HCT116 (cell line): ENCODE results near the gene MAPK14. TPM values are rescaled to one million over a fixed set of nuclear protein-coding genes. Genes with fewer than 3 reads are reported as not detected.

Experiments used
- ATAC-seq: fragments of 200-7000 bp; cut with Tn5 transposase; 2 replicates; pipeline ENCODE4 v1.9.1; 2020; ENCODE audit warnings: mild to moderate bottlenecking, moderate library complexity
- BruUV-seq: library from RNA; stranded (reverse); fragments of 400-500 nt; replicated peaks from 2 replicates; lab custom pipeline; 2021; lab: Mats Ljungman, UMichigan
- CTCF ChIA-PET: fragments of 300-600 bp; sonication (Branson Sonifier 250); formaldehyde crosslinking; loops from one replicate; lab custom pipeline; 2021; ENCODE audit warnings: antibody characterized with exemption; lab: Charles Lee
- POLR2A ChIA-PET: fragments of 300-600, 350-600 bp; sonication (Branson Sonifier 250); formaldehyde crosslinking; loops from one replicate; lab custom pipeline; 2021; ENCODE audit warnings: antibody characterized with exemption; lab: Charles Lee
- RAD21 ChIA-PET, 2 experiments: fragments of 300-600 bp; sonication (Branson Sonifier 250); formaldehyde crosslinking; loops; one replicate each; lab custom pipeline; 2023; ENCODE audit warnings: low total read pairs in 2 of 2; ENCODE audit not compliant: uncharacterized antibody in 2 of 2, unreplicated experiment in 2 of 2, low non-redundant PET in 1 of 2; lab: Charles Lee
- DNase-seq: peaks from one replicate; pipeline ENCODE4 v3.0.0-alpha.2; 2010; ENCODE audit warnings: low read depth, low spot score
- H2AFZ ChIP-seq: fragments of 200-600 bp; shearing (Covaris generic), sonication (generic); 2 replicates; pipeline ENCODE4 v1.6.1; 2017; ENCODE audit warnings: low read depth, mixed run types, mixed read lengths, antibody characterized with exemption, low read length; ENCODE audit not compliant: poor library complexity, severe bottlenecking
- H3K27ac ChIP-seq: 2 replicates; pipeline ENCODE4 v1.5.1; 2012; ENCODE audit warnings: low read depth, low read length
- H3K27me3 ChIP-seq: fragments of 200-600 bp; sonication (generic); 2 replicates; pipeline ENCODE4 v1.6.1; 2016; ENCODE audit warnings: mixed run types, low read length, mixed read lengths; ENCODE audit not compliant: insufficient read depth
- H3K36me3 ChIP-seq, 2 experiments: fragments of 200-500 bp in 1 of 2; fragments of 200-600 bp in 1 of 2; sonication (Bioruptor generic) in 1 of 2; sonication (generic) in 1 of 2; 2 replicates each; pipeline versions ENCODE4 v1.5.1 to v1.6.1; 2014 to 2016; ENCODE audit warnings: low read length in 2 of 2, inconsistent platforms in 1 of 2, mixed read lengths in 1 of 2, mixed run types in 1 of 2; ENCODE audit not compliant: insufficient read depth in 2 of 2, control insufficient read depth in 1 of 2
- H3K4me1 ChIP-seq, 2 experiments: fragments of 200-600 bp in 1 of 2; sonication (generic) in 1 of 2; 2 replicates each; pipeline versions ENCODE4 v1.5.1 to v1.6.1; 2012 to 2017; ENCODE audit warnings: low read length in 2 of 2, inconsistent platforms in 1 of 2, mild to moderate bottlenecking in 1 of 2, mixed read lengths in 1 of 2, mixed run types in 1 of 2, moderate library complexity in 1 of 2; ENCODE audit not compliant: insufficient read depth in 2 of 2, control insufficient read depth in 1 of 2
- H3K4me2 ChIP-seq: fragments of 200-600 bp; sonication (generic); 2 replicates; pipeline ENCODE4 v1.6.1; 2017; ENCODE audit warnings: mixed run types, low read length, mixed read lengths
- H3K4me3 ChIP-seq, 2 experiments: fragments of 200-600 bp in 1 of 2; sonication (generic) in 1 of 2; replicated peaks in 1 of 2; 2 replicates each; pipeline ENCODE4 v1.5.1; 2011 to 2016; ENCODE audit warnings: low read length in 2 of 2, control low read depth in 1 of 2, low read depth in 1 of 2, mild to moderate bottlenecking in 1 of 2, mixed read lengths in 1 of 2, mixed run types in 1 of 2
- H3K79me2 ChIP-seq: fragments of 200-600 bp; sonication (generic); 2 replicates; pipeline ENCODE4 v1.6.1; 2017; ENCODE audit warnings: mild to moderate bottlenecking, mixed run types, low read length, moderate library complexity, mixed read lengths; ENCODE audit not compliant: insufficient read depth
- H3K9ac ChIP-seq: fragments of 200-600 bp; sonication (generic); 2 replicates; pipeline ENCODE4 v1.6.1; 2016; ENCODE audit warnings: low read length, mixed read lengths
- H3K9me2 ChIP-seq: fragments of 200-600 bp; sonication (generic), shearing (Covaris generic); 2 replicates; pipeline ENCODE4 v1.6.1; 2017; ENCODE audit warnings: mixed run types, mild to moderate bottlenecking, moderate library complexity; ENCODE audit not compliant: insufficient read depth
- H3K9me3 ChIP-seq, 2 experiments: fragments of 200-500 bp in 1 of 2; fragments of 200-600 bp in 1 of 2; sonication (Bioruptor generic) in 1 of 2; sonication (generic) in 1 of 2; 2 replicates each; pipeline ENCODE4 v1.6.1; 2014 to 2017; ENCODE audit warnings: low read length in 2 of 2, mixed read lengths in 2 of 2, inconsistent platforms in 1 of 2, low read depth in 1 of 2, mild to moderate bottlenecking in 1 of 2, mixed run types in 1 of 2, moderate library complexity in 1 of 2; ENCODE audit not compliant: control insufficient read depth in 1 of 2, insufficient read depth in 1 of 2
- H4K20me1 ChIP-seq: fragments of 200-600 bp; sonication (generic), shearing (Covaris generic); 2 replicates; pipeline ENCODE4 v1.6.1; 2017; ENCODE audit warnings: mixed run types, mild to moderate bottlenecking, moderate library complexity; ENCODE audit not compliant: insufficient read depth
- EGR1 ChIP-seq: IDR thresholded peaks from 2 replicates; pipeline ENCODE4 v1.6.1; 2012; ENCODE audit warnings: low read depth
- ELF1 ChIP-seq: IDR thresholded peaks from 2 replicates; pipeline ENCODE4 v1.6.1; 2012; ENCODE audit warnings: low read depth, borderline replicate concordance
- EZH2phosphoT487 ChIP-seq: fragments of 200-600 bp; IDR thresholded peaks from 2 replicates; pipeline ENCODE4 v1.6.1; 2018; ENCODE audit warnings: antibody characterized with exemption, borderline replicate concordance
- FOSL1 ChIP-seq: IDR thresholded peaks from 2 replicates; pipeline ENCODE4 v1.6.1; 2012; ENCODE audit warnings: low read depth
- JUND ChIP-seq: IDR thresholded peaks from 2 replicates; pipeline ENCODE4 v1.6.1; 2012
- POLR2A ChIP-seq: IDR thresholded peaks from 2 replicates; pipeline ENCODE4 v1.7.0; 2011; ENCODE audit warnings: borderline replicate concordance; ENCODE audit not compliant: insufficient read depth, insufficient read length; ENCODE audit errors: extremely low read depth
- POLR2AphosphoS5 ChIP-seq: IDR thresholded peaks from 2 replicates; pipeline ENCODE4 v1.6.1; 2011; ENCODE audit warnings: mild to moderate bottlenecking, low read depth, low read length, moderate library complexity
- RAD21 ChIP-seq: IDR thresholded peaks from 2 replicates; pipeline ENCODE4 v1.6.1; 2012; ENCODE audit warnings: low read depth, mild to moderate bottlenecking
- SIN3A ChIP-seq: IDR thresholded peaks from 2 replicates; pipeline ENCODE4 v1.6.1; 2012; ENCODE audit warnings: low read depth
- SP1 ChIP-seq: IDR thresholded peaks from 2 replicates; pipeline ENCODE4 v1.6.1; 2012; ENCODE audit warnings: low read depth
- TCF7L2 ChIP-seq: IDR thresholded peaks from 2 replicates; pipeline ENCODE4 v1.7.0; 2011; ENCODE audit warnings: borderline replicate concordance, inconsistent platforms; ENCODE audit not compliant: insufficient read depth, insufficient read length; ENCODE audit errors: extremely low read depth
- YY1 ChIP-seq: IDR thresholded peaks from 2 replicates; pipeline ENCODE4 v1.6.1; 2011; ENCODE audit warnings: low read length, low read depth, moderate library complexity, mild to moderate bottlenecking; ENCODE audit not compliant: insufficient replicate concordance; ENCODE audit errors: extremely low read depth
- ZFX ChIP-seq: fragments of 450-650 bp; IDR thresholded peaks from 2 replicates; pipeline ENCODE4 v1.6.1; 2017
- ZNF274 ChIP-seq: fragments of 200-500 bp; sonication (Bioruptor generic); IDR thresholded peaks from 2 replicates; pipeline ENCODE4 v1.6.1; 2014; ENCODE audit warnings: mild to moderate bottlenecking, low read depth, low read length, inconsistent platforms
- intact Hi-C: fragments of 100-400 bp; cut with micrococcal nuclease; formaldehyde crosslinking; loops from 2 replicates; pipeline ENCODE4 v1.10.0; 2022
- total RNA-seq: library from RNA; stranded (reverse); gene quantifications from one replicate; pipeline ENCODE4 v1.2.1, GENCODE V29; 2021; ENCODE audit not compliant: unreplicated experiment
- TF ChIP-seq, protein P1 (sequence below): IDR thresholded peaks from 2 replicates; pipeline ENCODE4 v1.6.1; 2012
- TF ChIP-seq, protein P2 (sequence below): IDR thresholded peaks from 2 replicates; pipeline ENCODE4 v1.6.1; 2012; ENCODE audit warnings: low read depth
- TF ChIP-seq, protein P3 (sequence below): IDR thresholded peaks from 2 replicates; pipeline ENCODE4 v1.6.1; 2012

Gene MAPK14
- total RNA-seq, 1 experiment from 2014 or later = 34.2 TPM

DNA sequence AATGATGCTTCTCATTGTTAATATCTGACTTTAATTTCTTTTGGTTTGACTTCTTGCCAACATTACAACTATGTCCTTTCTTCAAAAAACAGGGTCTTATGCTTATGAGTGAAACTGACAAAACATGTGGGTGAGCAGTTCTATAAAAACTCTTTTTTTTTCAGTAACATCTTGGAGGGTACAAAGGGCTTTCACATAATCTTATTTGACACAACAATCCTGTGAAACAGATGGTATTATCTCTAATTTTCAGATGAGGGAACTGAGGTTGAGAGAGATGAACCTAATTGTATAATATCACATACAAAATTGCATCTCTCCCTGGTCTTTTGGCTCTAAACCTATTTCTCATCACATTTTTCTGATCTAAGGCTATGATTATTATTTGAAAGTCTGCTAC is 38.3 kb downstream of the MAPK14 start:
- ChIA-PET POLR2A (no interaction called here), RAD21 (no interaction called here), CTCF (no interaction called here)
- BruUV-seq = no TSS peak
- H3K9me3 ChIP-seq = no peaks in the 10 kb centered on the region
- peaks cover 72% of the 10 kb centered on the region for H3K79me2 ChIP-seq
- H3K36me3 ChIP-seq = no peaks in the 10 kb centered on the region
- TF ChIP-seq SIN3A = no peak
- TF ChIP-seq POLR2A = no peak
- no peak for TF ChIP-seq SP1
- TF ChIP-seq ZFX = no peak
- no peak for TF ChIP-seq YY1
- TF ChIP-seq EGR1 = no peak
- no peak for TF ChIP-seq JUND
- TF ChIP-seq EZH2phosphoT487 = no peak
- TF ChIP-seq ZNF274 = no peak
- TF ChIP-seq, protein P1, sequence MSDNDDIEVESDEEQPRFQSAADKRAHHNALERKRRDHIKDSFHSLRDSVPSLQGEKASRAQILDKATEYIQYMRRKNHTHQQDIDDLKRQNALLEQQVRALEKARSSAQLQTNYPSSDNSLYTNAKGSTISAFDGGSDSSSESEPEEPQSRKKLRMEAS = no peak
- no peak for TF ChIP-seq POLR2AphosphoS5
- TF ChIP-seq, protein P2, sequence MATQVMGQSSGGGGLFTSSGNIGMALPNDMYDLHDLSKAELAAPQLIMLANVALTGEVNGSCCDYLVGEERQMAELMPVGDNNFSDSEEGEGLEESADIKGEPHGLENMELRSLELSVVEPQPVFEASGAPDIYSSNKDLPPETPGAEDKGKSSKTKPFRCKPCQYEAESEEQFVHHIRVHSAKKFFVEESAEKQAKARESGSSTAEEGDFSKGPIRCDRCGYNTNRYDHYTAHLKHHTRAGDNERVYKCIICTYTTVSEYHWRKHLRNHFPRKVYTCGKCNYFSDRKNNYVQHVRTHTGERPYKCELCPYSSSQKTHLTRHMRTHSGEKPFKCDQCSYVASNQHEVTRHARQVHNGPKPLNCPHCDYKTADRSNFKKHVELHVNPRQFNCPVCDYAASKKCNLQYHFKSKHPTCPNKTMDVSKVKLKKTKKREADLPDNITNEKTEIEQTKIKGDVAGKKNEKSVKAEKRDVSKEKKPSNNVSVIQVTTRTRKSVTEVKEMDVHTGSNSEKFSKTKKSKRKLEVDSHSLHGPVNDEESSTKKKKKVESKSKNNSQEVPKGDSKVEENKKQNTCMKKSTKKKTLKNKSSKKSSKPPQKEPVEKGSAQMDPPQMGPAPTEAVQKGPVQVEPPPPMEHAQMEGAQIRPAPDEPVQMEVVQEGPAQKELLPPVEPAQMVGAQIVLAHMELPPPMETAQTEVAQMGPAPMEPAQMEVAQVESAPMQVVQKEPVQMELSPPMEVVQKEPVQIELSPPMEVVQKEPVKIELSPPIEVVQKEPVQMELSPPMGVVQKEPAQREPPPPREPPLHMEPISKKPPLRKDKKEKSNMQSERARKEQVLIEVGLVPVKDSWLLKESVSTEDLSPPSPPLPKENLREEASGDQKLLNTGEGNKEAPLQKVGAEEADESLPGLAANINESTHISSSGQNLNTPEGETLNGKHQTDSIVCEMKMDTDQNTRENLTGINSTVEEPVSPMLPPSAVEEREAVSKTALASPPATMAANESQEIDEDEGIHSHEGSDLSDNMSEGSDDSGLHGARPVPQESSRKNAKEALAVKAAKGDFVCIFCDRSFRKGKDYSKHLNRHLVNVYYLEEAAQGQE = no peak
- TF ChIP-seq, protein P3, sequence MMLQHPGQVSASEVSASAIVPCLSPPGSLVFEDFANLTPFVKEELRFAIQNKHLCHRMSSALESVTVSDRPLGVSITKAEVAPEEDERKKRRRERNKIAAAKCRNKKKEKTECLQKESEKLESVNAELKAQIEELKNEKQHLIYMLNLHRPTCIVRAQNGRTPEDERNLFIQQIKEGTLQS = no peak
- no peak for TF ChIP-seq RAD21
- TF ChIP-seq TCF7L2 = no peak
- TF ChIP-seq ELF1 = no peak
- TF ChIP-seq FOSL1 = no peak
- H3K9me2 ChIP-seq = no peaks in the 10 kb centered on the region
- ATAC-seq (no peak), DNase-seq (no peak)
- no peak overlapping the region for H3K27ac ChIP-seq
- peaks cover 6 to 13% of the 10 kb centered on the region in 2 experiments; a peak in 3 of 4 replicates for H3K4me1 ChIP-seq
- no peak overlapping the region for H3K4me2 ChIP-seq
- no peak overlapping the region for H2AFZ ChIP-seq
- no peaks in the 10 kb centered on the region for H3K27me3 ChIP-seq
- no peaks in the 10 kb centered on the region for H4K20me1 ChIP-seq
- H3K4me3 ChIP-seq = no peak overlapping the region
- intact Hi-C loops = no loop called here
- H3K9ac ChIP-seq = no peak overlapping the region
